Suprapubic skin (tissue), 4 donors: ENCODE measurements around the gene CHRDL2. TPM values are rescaled to one million over a fixed set of nuclear protein-coding genes. Genes with fewer than 3 reads are reported as not detected.
"Not testable (repeated sequence)": the region's sequence is repeated elsewhere in the genome, so short reads cannot be mapped to it uniquely, and the experiment has no call there.

Source experiments
- DNase-seq, 2 donors: peaks; one replicate each; pipeline ENCODE4 v3.0.0-alpha.2; 2019; ENCODE audit warnings: low spot score in 2 of 2
- H3K27ac ChIP-seq: fragments of 200-600 bp; sonication (generic); one replicate; pipeline ENCODE4 v1.5.1; 2019
- H3K27me3 ChIP-seq: fragments of 200-600 bp; sonication (generic); one replicate; pipeline ENCODE4 v1.5.1; 2019
- H3K36me3 ChIP-seq: fragments of 200-600 bp; sonication (generic); one replicate; pipeline ENCODE4 v1.5.1; 2019
- H3K4me1 ChIP-seq: fragments of 200-600 bp; sonication (generic); one replicate; pipeline ENCODE4 v1.5.1; 2019
- H3K4me3 ChIP-seq: fragments of 200-600 bp; sonication (generic); one replicate; pipeline ENCODE4 v1.5.1; 2019; ENCODE audit warnings: mild to moderate bottlenecking
- H3K9me3 ChIP-seq: fragments of 200-600 bp; sonication (generic); one replicate; pipeline ENCODE4 v1.5.1; 2019
- CTCF ChIP-seq, 2 donors: fragments of 200-600 bp in 1 of 2; fragments of 450-650 bp in 1 of 2; sonication (generic) in 1 of 2; IDR thresholded peaks; one replicate each; pipeline ENCODE4 v1.5.1; 2016 to 2019; ENCODE audit warnings: antibody characterized with exemption in 2 of 2, mild to moderate bottlenecking in 1 of 2, moderate library complexity in 1 of 2
- EP300 ChIP-seq: sonication (generic); formaldehyde crosslinking; IDR thresholded peaks from one replicate; pipeline ENCODE4 v1.6.1; 2017; ENCODE audit warnings: antibody characterized with exemption
- POLR2A ChIP-seq, 2 donors: fragments of 450-650 bp; IDR thresholded peaks; one replicate each; pipeline ENCODE4 v1.6.1; 2017; ENCODE audit warnings: antibody characterized with exemption in 2 of 2, mild to moderate bottlenecking in 2 of 2, moderate library complexity in 2 of 2
- POLR2AphosphoS5 ChIP-seq, 3 donors: sonication (generic); formaldehyde crosslinking; IDR thresholded peaks; one replicate each; pipeline ENCODE4 v1.6.1; 2017; ENCODE audit warnings: antibody characterized with exemption in 3 of 3
- WGBS: methylation state at CpG from one replicate; pipeline ENCODE4 v1.1.5; 2018; 5-methylcytosine and 5-hydroxymethylcytosine counted together
- total RNA-seq, 4 donors: library from RNA; depleted of rRNA; stranded (reverse); fragments of >200 nt; gene quantifications; one replicate each; pipeline ENCODE4 v1.1.0, GENCODE V29; 2016

The CHRDL2 gene
- total RNA-seq, 4 donors from 2014 or later = not detected

GRCh38 chr11:74754507-74755252 lies 23.5 kb upstream of the CHRDL2 start:
- Histone ChIP-seq H3K36me3 (no peaks in the 10 kb centered on the region), H3K9me3 (no peaks in the 10 kb centered on the region), H3K27ac (no peak overlapping the region), H3K4me3 (no peak overlapping the region), H3K4me1 (peaks cover 19% of the 10 kb centered on the region), H3K27me3 (no peaks in the 10 kb centered on the region)
- no peak for TF ChIP-seq CTCF (IDR thresholded peaks at IDR 0.05)
- no peak for TF ChIP-seq POLR2A (IDR thresholded peaks at IDR 0.05)
- no peak for TF ChIP-seq EP300
- TF ChIP-seq POLR2AphosphoS5 (IDR thresholded peaks at IDR 0.05) = no peak
- no peak for DNase-seq
- WGBS = 76% methylated on average over 15 of the region's 15 CpGs

- H3K4me3 ChIP-seq = no peak overlapping the region
- no peak for DNase-seq
- no peak overlapping the region for H3K27ac ChIP-seq
- no peaks in the 10 kb centered on the region for H3K36me3 ChIP-seq
- WGBS = 80% methylated on average over 2 of the region's 2 CpGs
- H3K4me1 ChIP-seq = peaks cover 35% of the 10 kb centered on the region
- TF ChIP-seq EP300 (no peak), POLR2AphosphoS5 (IDR thresholded peaks at IDR 0.05) (no peak), CTCF (IDR thresholded peaks at IDR 0.05) (no peak), POLR2A (IDR thresholded peaks at IDR 0.05) (no peak)
- no peaks in the 10 kb centered on the region for H3K27me3 ChIP-seq
- H3K9me3 ChIP-seq = no peaks in the 10 kb centered on the region
Observed at GRCh38 chr11:74751303-74751702, 20.1 kb upstream of the CHRDL2 start.

GRCh38 chr11:74750598-74750997 lies 19.4 kb upstream of the CHRDL2 start:
- not testable (repeated sequence) for H3K4me3 ChIP-seq, H3K9me3 ChIP-seq, H3K36me3 ChIP-seq, H3K27ac ChIP-seq, DNase-seq, H3K27me3 ChIP-seq
- WGBS = 95% methylated on average over 14 of the region's 14 CpGs
- peaks cover 35% of the 10 kb centered on the region for H3K4me1 ChIP-seq

- Histone ChIP-seq H3K36me3 (no peaks in the 10 kb centered on the region), H3K4me3 (peak overlapping the region; percentile 66), H3K27me3 (no peaks in the 10 kb centered on the region), H3K9me3 (no peaks in the 10 kb centered on the region), H3K4me1 (peaks cover 32% of the 10 kb centered on the region), H3K27ac (no peak overlapping the region)
- WGBS = 7% methylated on average over 2 of the region's 2 CpGs
- DNase-seq = no peak
- TF ChIP-seq POLR2A (IDR thresholded peaks at IDR 0.05) = no peak
- no peak for TF ChIP-seq EP300
- no peak for TF ChIP-seq POLR2AphosphoS5 (IDR thresholded peaks at IDR 0.05)
- TF ChIP-seq CTCF (IDR thresholded peaks at IDR 0.05) = no peak
Observed at GRCh38 chr11:74749965-74750296, 18.7 kb upstream of the CHRDL2 start.

GRCh38 chr11:74749127-74749964 lies 18.1 kb upstream of the CHRDL2 start:
- Histone ChIP-seq H3K4me3 (peak overlapping the region; percentile 66), H3K27ac (peak overlapping the region; percentile 94), H3K27me3 (no peaks in the 10 kb centered on the region), H3K36me3 (no peaks in the 10 kb centered on the region), H3K4me1 (peaks cover 26% of the 10 kb centered on the region), H3K9me3 (no peaks in the 10 kb centered on the region)
- WGBS = under 1% methylated on average over 15 of the region's 63 CpGs
- TF ChIP-seq EP300 (no peak), POLR2AphosphoS5 (IDR thresholded peaks at IDR 0.05) (peak in 1 of 3 donors; percentile 14)
- peak in 1 of 2 donors; percentile 74 for DNase-seq
